Thoracic aorta endothelial cell (primary cell): ENCODE results near the gene PADI3. TPM values are rescaled to one million over a fixed set of nuclear protein-coding genes. Genes with fewer than 3 reads are reported as not detected.

Experiments used
- small RNA-seq: library from RNA; depleted of rRNA; stranded (forward); fragments of <200 nt; gene quantifications from one replicate; pipeline ENCODE3, GENCODE V24; 2012
- total RNA-seq: library from RNA; depleted of rRNA; stranded (reverse); fragments of >200 nt; gene quantifications from 2 replicates; pipeline ENCODE4 v1.2.3, GENCODE V29; 2012

PADI3 gene
- not detected in 2 replicates for total RNA-seq

GRCh38 chr1:17248781-17249180 lies at the start of gene PADI3:
Gene PADI3, plus strand, starts transcription at chr1:17249098. Its CDS starts 40 bp downstream, at chr1:17249138.

GRCh38 chr1:17204546-17205440 lies 44.1 kb upstream of the PADI3 start, which contains the start of gene PADI1:
Gene PADI1, plus strand, starts transcription at chr1:17205128. Its CDS starts 90 bp downstream, at chr1:17205218.

GRCh38 chr1:17307946-17308345 lies 59.0 kb downstream of the PADI3 start, which contains the start of gene PADI4:
Gene PADI4, plus strand, starts transcription at chr1:17308197. Its CDS starts 26 bp downstream, at chr1:17308223.

Small RNA genes lying within 50 kb of the gene (small RNA-seq; reads per million reads assigned to genes)
- gene MIR3972: not detected

Other genes with a start within 250 kb of the PADI3 start
- 50.9 and 74.9 TPM in 2 replicates for gene ATP13A2, start 237.2 kb upstream of the PADI3 start, total RNA-seq
- gene SDHB, start 195.1 kb upstream of the PADI3 start, total RNA-seq: 143 and 144 TPM in 2 replicates
- gene PADI2, start 129.6 kb upstream of the PADI3 start, total RNA-seq: not detected in 2 replicates
- not detected in 2 replicates for gene PADI1, start 44.0 kb upstream of the PADI3 start, total RNA-seq
- gene PADI4, start 59.1 kb downstream of the PADI3 start, total RNA-seq: not detected in 2 replicates
- not detected in 2 replicates for gene PADI6, start 123.1 kb downstream of the PADI3 start, total RNA-seq
- gene RCC2, start 190.6 kb downstream of the PADI3 start, total RNA-seq: 103 and 113 TPM in 2 replicates